Measurements from ENCODE around the gene FARS2.
A peak's percentile ranks its signal among the peaks of the same experiment; 100 is the strongest.

Gene FARS2

DNA sequence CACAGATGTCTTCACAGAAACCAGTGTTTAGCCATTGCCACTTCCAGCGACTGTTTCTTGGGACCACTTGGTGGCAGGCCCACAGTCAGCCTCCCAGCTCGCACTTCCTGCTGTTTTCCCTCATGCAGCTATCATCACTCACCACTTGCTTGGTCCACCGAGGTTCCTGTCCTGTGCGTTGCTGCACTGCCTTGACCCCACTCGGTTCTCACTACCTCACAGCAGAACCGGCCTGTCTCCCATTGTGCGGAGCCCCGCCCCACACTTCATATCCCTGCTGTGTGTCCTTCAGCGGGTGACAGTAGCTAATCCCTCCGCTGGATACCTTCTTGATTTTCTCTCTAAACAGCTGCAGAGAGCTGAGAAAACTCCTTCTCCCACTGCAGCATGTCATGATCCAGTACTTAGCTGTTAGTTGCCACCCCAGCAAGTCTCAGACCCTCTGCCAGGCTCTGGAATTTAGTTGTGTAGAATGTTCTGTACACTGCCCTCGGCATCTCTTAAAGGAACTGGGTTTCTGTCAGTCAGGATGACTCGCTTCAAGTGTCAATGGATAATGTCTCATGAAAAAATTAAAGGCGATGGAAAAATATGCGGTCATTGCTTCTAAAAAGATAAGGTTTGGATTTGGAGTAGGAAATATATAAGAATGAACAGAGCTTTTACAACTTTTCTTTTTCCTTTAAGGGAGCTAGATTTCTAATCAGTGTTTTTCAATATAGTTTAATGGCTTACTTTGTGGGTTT, 208.0 kb downstream of the FARS2 start:
- no peak overlapping the region for H3K27ac ChIP-seq
- POLR2A ChIA-PET (ENCODE audit: low non-redundant PET): no interaction called here
- DNase-seq (ENCODE audit: low spot score): no peak
- CTCF ChIA-PET: interaction anchor here (0.7 kb wide), 2 partner anchors 8 to 182 kb away, joined by 3 to 6 read pairs; no protein-coding TSS in a partner anchor
- TF ChIP-seq, protein P1, sequence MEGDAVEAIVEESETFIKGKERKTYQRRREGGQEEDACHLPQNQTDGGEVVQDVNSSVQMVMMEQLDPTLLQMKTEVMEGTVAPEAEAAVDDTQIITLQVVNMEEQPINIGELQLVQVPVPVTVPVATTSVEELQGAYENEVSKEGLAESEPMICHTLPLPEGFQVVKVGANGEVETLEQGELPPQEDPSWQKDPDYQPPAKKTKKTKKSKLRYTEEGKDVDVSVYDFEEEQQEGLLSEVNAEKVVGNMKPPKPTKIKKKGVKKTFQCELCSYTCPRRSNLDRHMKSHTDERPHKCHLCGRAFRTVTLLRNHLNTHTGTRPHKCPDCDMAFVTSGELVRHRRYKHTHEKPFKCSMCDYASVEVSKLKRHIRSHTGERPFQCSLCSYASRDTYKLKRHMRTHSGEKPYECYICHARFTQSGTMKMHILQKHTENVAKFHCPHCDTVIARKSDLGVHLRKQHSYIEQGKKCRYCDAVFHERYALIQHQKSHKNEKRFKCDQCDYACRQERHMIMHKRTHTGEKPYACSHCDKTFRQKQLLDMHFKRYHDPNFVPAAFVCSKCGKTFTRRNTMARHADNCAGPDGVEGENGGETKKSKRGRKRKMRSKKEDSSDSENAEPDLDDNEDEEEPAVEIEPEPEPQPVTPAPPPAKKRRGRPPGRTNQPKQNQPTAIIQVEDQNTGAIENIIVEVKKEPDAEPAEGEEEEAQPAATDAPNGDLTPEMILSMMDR (conservative IDR thresholded peaks at IDR 0.05; ENCODE audit: low read depth): no peak

DNA sequence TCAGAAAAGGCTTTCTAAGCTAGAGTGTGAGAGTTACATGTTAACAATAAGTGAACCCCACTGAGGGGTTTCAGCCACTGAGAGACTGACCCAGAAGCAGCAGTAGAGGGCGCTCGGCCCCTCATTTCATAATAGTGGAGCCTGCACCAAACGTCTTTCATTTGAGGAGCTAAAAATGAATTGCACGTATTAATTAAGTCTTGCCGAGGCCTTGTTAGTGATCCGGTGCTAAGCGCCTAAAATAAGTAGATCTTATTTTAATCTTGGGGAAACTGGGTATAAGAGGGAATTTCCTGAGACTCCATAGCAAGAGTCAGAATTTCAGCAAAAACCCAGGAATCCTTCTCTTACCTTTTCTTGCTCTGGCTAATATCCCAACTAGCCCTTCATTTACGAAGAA, 209.7 kb downstream of the FARS2 start:
- H3K27ac ChIP-seq: no peak overlapping the region
- TF ChIP-seq, protein P1 (conservative IDR thresholded peaks at IDR 0.05; ENCODE audit: low read depth): peak; percentile 73
- POLR2A ChIA-PET (ENCODE audit: low non-redundant PET): interaction anchor here (0.6 kb wide), 1 partner anchor 537 kb away, joined by 4 read pairs; no protein-coding TSS in a partner anchor
- peak; percentile 52 for DNase-seq (ENCODE audit: low spot score)
- CTCF ChIA-PET: interaction anchor here (0.6 to 1.7 kb wide), 10 partner anchors 12 to 993 kb away, joined by 3 to 5 read pairs (median 4); no protein-coding TSS in a partner anchor

DNA sequence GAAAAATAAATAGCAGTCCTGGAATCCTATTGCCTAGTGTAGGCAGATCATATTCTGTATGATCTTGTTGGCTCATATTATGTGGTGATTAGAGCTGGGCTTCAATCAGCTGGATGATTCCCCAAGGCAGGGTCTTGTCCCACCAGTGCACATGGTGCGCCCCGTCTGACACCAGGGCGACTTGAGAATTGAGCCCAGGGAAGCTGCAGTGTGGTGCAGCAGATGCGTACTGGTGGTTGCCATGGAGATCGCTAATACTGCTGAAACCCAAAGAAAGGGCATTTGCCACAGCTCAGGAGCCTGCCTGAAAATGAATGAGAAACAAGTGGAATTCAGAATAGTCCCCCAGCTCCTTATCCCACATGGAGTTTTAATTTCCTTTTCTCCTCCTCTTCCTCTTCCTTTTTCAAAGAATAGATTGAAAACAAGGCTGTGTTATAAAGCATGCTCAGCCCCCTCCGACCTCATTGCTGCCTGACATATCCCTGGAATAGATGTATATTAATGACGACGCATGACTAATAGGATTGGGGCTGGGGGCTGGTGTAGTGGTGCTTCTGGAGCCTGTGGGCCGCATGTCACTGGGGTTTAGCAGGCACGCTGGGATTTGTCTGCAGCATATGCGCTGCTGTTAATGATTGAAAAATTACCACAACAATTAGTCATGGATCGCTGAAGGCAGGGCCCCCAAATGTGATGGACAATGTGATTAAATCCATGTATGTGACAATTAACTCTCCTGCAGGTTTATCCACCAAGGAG, 210.5 kb downstream of the FARS2 start:
- ChIA-PET CTCF (interaction anchor here (0.6 to 1.7 kb wide), 8 partner anchors 11 to 994 kb away, joined by 3 to 5 read pairs (median 4); no protein-coding TSS in a partner anchor), POLR2A (ENCODE audit: low non-redundant PET) (interaction anchor here (0.6 kb wide), 1 partner anchor 536 kb away, joined by 4 read pairs; no protein-coding TSS in a partner anchor)
- DNase-seq (ENCODE audit: low spot score): no peak
- H3K27ac ChIP-seq: no peak overlapping the region
- TF ChIP-seq, protein P1 (conservative IDR thresholded peaks at IDR 0.05; ENCODE audit: low read depth): no peak

DNA sequence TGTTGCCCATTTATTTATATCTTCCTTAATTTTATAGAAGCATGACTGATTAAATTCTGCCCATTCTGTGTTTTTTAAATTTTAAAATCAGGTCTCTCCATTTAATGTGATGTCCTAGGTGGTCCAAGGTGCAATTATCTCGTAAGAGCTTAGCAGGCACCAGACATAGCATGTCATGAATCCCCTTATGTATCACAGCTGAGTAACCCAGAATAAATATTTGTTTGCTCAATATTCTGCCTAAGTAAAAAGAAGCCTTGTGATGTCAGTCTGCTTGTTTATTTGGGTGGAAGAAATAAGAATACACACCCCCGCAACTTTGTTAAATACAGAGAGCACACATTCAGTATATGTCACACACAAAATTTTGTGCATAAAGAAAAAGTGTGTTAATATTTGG, 211.3 kb downstream of the FARS2 start:
- no peak overlapping the region for H3K27ac ChIP-seq
- TF ChIP-seq, protein P1 (conservative IDR thresholded peaks at IDR 0.05; ENCODE audit: low read depth): no peak
- POLR2A ChIA-PET (ENCODE audit: low non-redundant PET): no interaction called here
- DNase-seq (ENCODE audit: low spot score): no peak
- CTCF ChIA-PET: interaction anchor here (0.6 kb wide), 1 partner anchor 652 kb away, joined by 3 read pairs; no protein-coding TSS in a partner anchor

DNA sequence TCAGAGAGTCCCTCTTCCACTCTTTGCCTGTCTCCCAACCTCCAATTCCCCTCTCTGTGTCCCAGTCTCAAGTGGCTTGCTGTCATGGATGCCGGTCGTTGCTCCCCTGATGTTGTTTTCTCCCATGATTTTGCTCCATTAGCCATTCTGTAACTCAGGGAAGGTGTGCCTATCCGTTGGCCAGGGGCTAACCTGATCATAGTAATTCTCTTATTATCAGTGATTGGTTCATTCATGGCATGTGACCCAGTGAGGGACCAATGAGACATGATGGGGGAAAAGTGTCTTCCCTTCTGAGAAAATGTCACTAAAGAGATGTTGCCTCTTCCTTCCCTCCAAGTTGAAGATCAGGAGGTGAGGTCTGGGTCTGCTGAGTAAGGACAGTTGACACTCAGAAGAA, 214.5 kb downstream of the FARS2 start:
- CTCF ChIA-PET: no interaction called here
- TF ChIP-seq, protein P1 (conservative IDR thresholded peaks at IDR 0.05; ENCODE audit: low read depth): no peak

DNA sequence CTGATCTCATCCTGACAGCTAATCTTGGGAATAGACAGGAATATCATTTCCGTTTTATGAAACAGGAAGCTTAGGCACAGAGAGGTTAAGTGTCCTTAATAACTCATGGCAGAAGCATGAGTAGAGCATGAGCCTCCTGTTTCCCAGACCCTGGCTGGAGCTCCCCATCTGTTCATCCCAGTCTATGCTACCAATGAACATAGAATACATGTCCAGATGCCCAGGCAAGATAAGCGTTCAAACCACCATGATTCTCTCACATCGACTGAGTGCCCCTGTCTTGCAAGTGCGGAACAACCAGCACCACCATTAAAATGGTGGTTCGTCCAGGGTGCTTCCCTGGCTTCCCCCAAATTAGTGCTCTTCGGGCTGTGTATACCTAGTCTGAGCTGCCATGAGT, 217.1 kb downstream of the FARS2 start:
- CTCF ChIA-PET: interaction anchor here (0.6 to 0.7 kb wide), 2 partner anchors 15 to 138 kb away, joined by 3 read pairs; no protein-coding TSS in a partner anchor
- POLR2A ChIA-PET (ENCODE audit: low non-redundant PET): no interaction called here
- TF ChIP-seq, protein P1 (conservative IDR thresholded peaks at IDR 0.05; ENCODE audit: low read depth): no peak
- DNase-seq (ENCODE audit: low spot score): no peak
- no peak overlapping the region for H3K27ac ChIP-seq

More for the DNA sequence above, 214.5 kb downstream of the FARS2 start:
- POLR2A ChIA-PET (ENCODE audit: low non-redundant PET): no interaction called here
- no peak for DNase-seq (ENCODE audit: low spot score)
- H3K27ac ChIP-seq: no peak overlapping the region
